ENCODE results near the gene DIRAS2. TPM values are rescaled to one million over a fixed set of nuclear protein-coding genes. Genes with fewer than 3 reads are reported as not detected.
"Not testable (repeated sequence)": the region's sequence is repeated elsewhere in the genome, so short reads cannot be mapped to it uniquely, and the experiment has no call there.

DIRAS2 gene
- total RNA-seq, 3 donors from 2014 or later (not counting 1 experiment from before 2014, with no cell fraction given) = not detected

DNA sequence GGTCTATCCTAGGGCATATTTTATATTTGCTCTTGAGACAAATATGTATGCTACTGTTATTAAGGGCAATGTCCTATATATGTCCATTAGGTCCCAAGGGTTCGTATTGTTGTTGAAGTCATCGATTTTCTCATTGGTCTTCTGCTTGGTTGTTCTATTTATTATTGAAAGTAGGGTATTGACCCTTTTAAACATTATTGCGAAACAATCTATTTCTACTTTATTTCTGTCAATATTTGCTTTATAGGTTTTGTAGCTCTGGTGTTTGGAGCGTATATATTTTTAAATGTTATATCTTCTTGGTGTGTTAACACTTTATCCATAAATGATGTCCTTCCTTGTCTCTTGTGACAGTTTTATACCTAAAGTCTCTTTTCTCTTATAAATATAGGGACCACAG, 16.2 kb upstream of the DIRAS2 start:
- no peaks in the 10 kb centered on the region for H3K9me3 ChIP-seq (ENCODE audit: control insufficient read depth, insufficient read depth, low read length)
- DNase-seq (no peak), ATAC-seq (no peak)
- no peaks in the 10 kb centered on the region for H3K4me1 ChIP-seq (ENCODE audit: control insufficient read depth, insufficient read depth, low read length)
- Mint-ChIP-seq H3K4me3 (no peak overlapping the region), H3K36me3 (no peaks in the 10 kb centered on the region), H3K4me1 (peaks cover 0 to 7% of the 10 kb centered on the region in 2 donors), H3K27me3 (ENCODE audit: low read depth in 2 of 2) (peaks cover 21 to 38% of the 10 kb centered on the region in 2 donors), H3K27ac (no peak overlapping the region), H3K9me3 (no peaks in the 10 kb centered on the region)
- H3K36me3 ChIP-seq (ENCODE audit: control insufficient read depth, insufficient read depth, low read length) = no peaks in the 10 kb centered on the region
- H3K4me3 ChIP-seq (ENCODE audit: low read length) = no peak overlapping the region
- 84% methylated on average over 2 of the region's 4 CpGs for WGBS (ENCODE audit: insufficient coverage)
- no peak overlapping the region for H3K27ac ChIP-seq (ENCODE audit: low read length)
- H3K27me3 ChIP-seq (ENCODE audit: control insufficient read depth, insufficient read depth, low read length) = peaks cover 2% of the 10 kb centered on the region
- intact Hi-C loops (cut with micrococcal nuclease) = no loop called here
- TF ChIP-seq, protein P1, sequence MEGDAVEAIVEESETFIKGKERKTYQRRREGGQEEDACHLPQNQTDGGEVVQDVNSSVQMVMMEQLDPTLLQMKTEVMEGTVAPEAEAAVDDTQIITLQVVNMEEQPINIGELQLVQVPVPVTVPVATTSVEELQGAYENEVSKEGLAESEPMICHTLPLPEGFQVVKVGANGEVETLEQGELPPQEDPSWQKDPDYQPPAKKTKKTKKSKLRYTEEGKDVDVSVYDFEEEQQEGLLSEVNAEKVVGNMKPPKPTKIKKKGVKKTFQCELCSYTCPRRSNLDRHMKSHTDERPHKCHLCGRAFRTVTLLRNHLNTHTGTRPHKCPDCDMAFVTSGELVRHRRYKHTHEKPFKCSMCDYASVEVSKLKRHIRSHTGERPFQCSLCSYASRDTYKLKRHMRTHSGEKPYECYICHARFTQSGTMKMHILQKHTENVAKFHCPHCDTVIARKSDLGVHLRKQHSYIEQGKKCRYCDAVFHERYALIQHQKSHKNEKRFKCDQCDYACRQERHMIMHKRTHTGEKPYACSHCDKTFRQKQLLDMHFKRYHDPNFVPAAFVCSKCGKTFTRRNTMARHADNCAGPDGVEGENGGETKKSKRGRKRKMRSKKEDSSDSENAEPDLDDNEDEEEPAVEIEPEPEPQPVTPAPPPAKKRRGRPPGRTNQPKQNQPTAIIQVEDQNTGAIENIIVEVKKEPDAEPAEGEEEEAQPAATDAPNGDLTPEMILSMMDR (IDR thresholded peaks at IDR 0.05) = no peak

DNA sequence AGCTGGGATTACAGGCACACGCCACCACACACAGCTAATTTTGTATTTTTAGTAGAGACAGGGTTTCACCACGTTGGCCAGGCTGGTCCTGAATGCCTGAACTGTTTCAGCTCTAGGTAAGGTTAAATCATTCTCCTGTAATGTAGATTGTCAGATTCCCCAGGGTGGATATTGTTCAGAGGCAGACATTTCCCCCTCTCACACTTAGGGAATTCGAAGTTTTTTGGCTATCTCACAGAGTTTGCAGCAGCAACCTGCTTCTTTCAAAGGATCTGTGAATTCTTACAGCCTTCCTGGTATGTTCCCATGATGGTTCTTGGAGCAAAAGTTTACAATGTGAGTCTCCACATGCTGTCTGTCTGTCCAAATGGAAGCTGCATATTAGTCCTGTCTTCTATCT, 15.6 kb upstream of the DIRAS2 start:
- Histone ChIP-seq H3K27ac (ENCODE audit: low read length) (no peak overlapping the region), H3K4me3 (ENCODE audit: low read length) (no peak overlapping the region), H3K4me1 (ENCODE audit: control insufficient read depth, insufficient read depth, low read length) (no peaks in the 10 kb centered on the region), H3K27me3 (ENCODE audit: control insufficient read depth, insufficient read depth, low read length) (peaks cover 2% of the 10 kb centered on the region), H3K36me3 (ENCODE audit: control insufficient read depth, insufficient read depth, low read length) (no peaks in the 10 kb centered on the region), H3K9me3 (ENCODE audit: control insufficient read depth, insufficient read depth, low read length) (no peaks in the 10 kb centered on the region)
- 83% methylated on average over 2 of the region's 3 CpGs for WGBS (ENCODE audit: insufficient coverage)
- H3K27me3 Mint-ChIP-seq (ENCODE audit: low read depth in 2 of 2) = peaks cover 19 to 32% of the 10 kb centered on the region in 2 donors
- H3K4me1 Mint-ChIP-seq = peaks cover 0 to 7% of the 10 kb centered on the region in 2 donors
- ATAC-seq (no peak), DNase-seq (no peak)
- no peaks in the 10 kb centered on the region for H3K36me3 Mint-ChIP-seq
- H3K27ac Mint-ChIP-seq = no peak overlapping the region
- no peaks in the 10 kb centered on the region for H3K9me3 Mint-ChIP-seq
- intact Hi-C loops (cut with micrococcal nuclease) = no loop called here
- TF ChIP-seq, protein P1 (IDR thresholded peaks at IDR 0.05) = no peak
- H3K4me3 Mint-ChIP-seq = no peak overlapping the region

DNA sequence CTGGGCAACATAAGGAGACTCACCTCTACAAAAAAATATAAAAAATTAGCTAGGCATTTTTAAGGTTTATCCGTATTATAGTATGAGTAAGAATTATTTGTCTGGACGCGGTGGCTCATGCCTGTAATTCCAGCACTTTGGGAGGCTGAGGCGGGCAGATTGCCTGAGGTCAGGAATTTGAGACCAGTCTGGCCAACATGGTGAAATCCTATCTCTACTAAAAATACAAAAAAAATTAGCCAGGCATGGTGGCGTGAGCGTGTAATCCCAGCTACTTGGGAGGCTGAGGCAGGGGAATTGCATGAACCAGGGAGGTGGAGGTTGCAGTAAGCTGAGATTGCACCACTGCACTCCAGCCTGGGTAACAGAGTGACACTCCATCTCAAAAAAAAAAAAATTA, 14.3 kb upstream of the DIRAS2 start:
- H3K9me3 ChIP-seq (ENCODE audit: control insufficient read depth, insufficient read depth, low read length); H3K36me3 Mint-ChIP-seq; H3K4me1 ChIP-seq (ENCODE audit: control insufficient read depth, insufficient read depth, low read length); H3K9me3 Mint-ChIP-seq; H3K4me3 ChIP-seq (ENCODE audit: low read length); H3K27ac Mint-ChIP-seq; H3K36me3 ChIP-seq (ENCODE audit: control insufficient read depth, insufficient read depth, low read length); DNase-seq; H3K27ac ChIP-seq (ENCODE audit: low read length); H3K27me3 ChIP-seq (ENCODE audit: control insufficient read depth, insufficient read depth, low read length); H3K4me1 Mint-ChIP-seq; H3K4me3 Mint-ChIP-seq; intact Hi-C loops (cut with micrococcal nuclease); ATAC-seq: not testable (repeated sequence)
- WGBS (ENCODE audit: insufficient coverage) = 98% methylated on average over 4 of the region's 6 CpGs
- H3K27me3 Mint-ChIP-seq (ENCODE audit: low read depth in 2 of 2) = peaks cover 17 to 21% of the 10 kb centered on the region in 2 donors

DNA sequence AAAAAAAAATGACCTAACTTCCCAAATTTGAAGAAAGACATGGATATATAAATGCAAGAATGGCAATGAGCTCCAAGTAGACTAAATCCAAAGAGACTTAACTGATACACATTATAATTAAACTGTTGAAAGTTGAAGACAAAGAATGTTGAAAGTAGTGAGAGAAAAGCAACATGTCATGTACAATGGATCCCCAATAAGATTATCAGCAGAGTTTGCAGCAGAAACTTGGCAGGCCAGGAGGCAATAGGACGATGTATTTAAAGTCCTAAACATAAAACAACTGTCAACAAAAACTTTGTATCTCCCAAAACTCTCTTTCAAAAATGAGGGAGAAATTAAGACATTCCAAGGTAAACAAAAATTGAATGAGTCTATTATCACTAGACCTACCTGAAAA, 8.6 kb upstream of the DIRAS2 start:
- Mint-ChIP-seq H3K27me3 (ENCODE audit: low read depth in 2 of 2) (peaks cover 25 to 32% of the 10 kb centered on the region in 2 donors), H3K4me1 (no peaks in the 10 kb centered on the region)

More for the DNA sequence above, 8.6 kb upstream of the DIRAS2 start:
- Histone ChIP-seq H3K4me3 (ENCODE audit: low read length) (no peak overlapping the region), H3K27me3 (ENCODE audit: control insufficient read depth, insufficient read depth, low read length) (peaks cover 6% of the 10 kb centered on the region), H3K4me1 (ENCODE audit: control insufficient read depth, insufficient read depth, low read length) (no peaks in the 10 kb centered on the region), H3K36me3 (ENCODE audit: control insufficient read depth, insufficient read depth, low read length) (no peaks in the 10 kb centered on the region), H3K9me3 (ENCODE audit: control insufficient read depth, insufficient read depth, low read length) (peaks cover 3% of the 10 kb centered on the region), H3K27ac (ENCODE audit: low read length) (no peak overlapping the region)
- no peak overlapping the region for H3K4me3 Mint-ChIP-seq
- H3K9me3 Mint-ChIP-seq = peaks cover 0 to 9% of the 10 kb centered on the region in 2 donors
- DNase-seq (no peak), ATAC-seq (no peak)
- intact Hi-C loops (cut with micrococcal nuclease) = no loop called here
- WGBS (ENCODE audit: insufficient coverage) = 80% methylated on average over 1 of the region's 1 CpG
- no peak overlapping the region for H3K27ac Mint-ChIP-seq
- TF ChIP-seq, protein P1 (IDR thresholded peaks at IDR 0.05) = no peak
- H3K36me3 Mint-ChIP-seq = peaks cover 11% of the 10 kb centered on the region
